ENCODE data around the gene ZNF423.
A peak's percentile ranks its signal among the peaks of the same experiment; 100 is the strongest.

DNA sequence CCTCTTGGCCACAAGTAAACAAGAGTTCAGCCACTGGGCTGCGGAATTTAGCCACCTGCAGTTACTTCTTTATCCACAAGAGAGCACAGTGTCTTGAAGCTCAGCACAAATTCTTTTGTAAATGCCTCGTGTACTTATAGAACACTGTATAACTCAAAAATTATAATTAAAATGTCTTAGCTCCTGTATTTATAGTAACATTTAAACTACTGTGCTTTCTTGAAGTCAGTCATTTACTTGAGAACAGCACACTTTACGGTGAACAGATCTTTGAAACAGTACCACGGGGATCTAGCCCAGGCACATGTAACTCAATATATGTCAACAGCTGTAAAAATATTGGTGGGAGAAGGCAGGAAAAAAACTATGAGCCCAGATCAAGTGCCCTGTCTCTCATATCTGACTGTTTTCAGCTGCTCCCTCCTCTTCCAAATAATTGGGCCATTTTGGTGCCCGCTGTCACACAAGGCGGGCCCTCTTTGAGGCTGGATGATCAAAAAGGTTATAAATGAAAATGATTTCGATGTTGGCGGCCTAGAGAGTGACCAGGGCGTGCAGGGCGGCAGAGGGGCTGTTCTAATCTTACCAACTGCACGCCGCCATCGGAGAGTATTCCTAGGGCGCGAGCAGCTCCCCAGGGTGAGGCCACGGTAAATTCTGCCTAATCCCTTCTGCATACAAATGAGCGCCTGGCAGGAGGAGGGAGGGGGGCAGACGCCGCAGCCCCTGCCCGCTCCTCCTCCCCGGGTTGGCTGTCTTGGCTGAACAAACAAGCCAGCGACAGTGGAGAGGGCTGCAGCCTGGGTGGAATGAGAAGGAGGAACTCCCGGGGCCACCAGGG lies 299.1 kb downstream of the ZNF423 start:
- TF ChIP-seq, protein P1, sequence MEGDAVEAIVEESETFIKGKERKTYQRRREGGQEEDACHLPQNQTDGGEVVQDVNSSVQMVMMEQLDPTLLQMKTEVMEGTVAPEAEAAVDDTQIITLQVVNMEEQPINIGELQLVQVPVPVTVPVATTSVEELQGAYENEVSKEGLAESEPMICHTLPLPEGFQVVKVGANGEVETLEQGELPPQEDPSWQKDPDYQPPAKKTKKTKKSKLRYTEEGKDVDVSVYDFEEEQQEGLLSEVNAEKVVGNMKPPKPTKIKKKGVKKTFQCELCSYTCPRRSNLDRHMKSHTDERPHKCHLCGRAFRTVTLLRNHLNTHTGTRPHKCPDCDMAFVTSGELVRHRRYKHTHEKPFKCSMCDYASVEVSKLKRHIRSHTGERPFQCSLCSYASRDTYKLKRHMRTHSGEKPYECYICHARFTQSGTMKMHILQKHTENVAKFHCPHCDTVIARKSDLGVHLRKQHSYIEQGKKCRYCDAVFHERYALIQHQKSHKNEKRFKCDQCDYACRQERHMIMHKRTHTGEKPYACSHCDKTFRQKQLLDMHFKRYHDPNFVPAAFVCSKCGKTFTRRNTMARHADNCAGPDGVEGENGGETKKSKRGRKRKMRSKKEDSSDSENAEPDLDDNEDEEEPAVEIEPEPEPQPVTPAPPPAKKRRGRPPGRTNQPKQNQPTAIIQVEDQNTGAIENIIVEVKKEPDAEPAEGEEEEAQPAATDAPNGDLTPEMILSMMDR (IDR thresholded peaks at IDR 0.05) = peak in 3 of 4 experiments; percentile 29 to 55 (median 54)
- no peak for TF ChIP-seq POLR2AphosphoS5 (IDR thresholded peaks at IDR 0.05)
